ENCODE measurements around the gene ZBTB20.

The ZBTB20 gene

DNA sequence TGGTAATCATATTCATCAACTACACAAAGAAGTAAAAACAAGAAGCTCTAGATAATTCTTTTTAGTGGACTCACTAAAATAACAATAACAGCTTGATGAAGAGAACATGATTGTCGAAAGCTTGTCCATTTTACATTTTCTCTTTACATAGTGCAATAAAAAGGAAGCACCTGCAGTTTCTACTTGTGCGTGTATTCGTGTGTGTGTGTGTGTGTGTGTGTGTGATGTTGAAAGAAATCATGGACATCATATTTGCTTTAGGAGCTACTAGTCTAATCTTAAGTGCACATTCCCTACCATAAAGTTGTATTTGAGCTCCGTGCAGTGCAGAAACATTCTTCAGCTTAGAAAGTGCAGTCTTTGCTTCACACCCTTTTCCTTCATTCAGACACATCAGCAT is 288.8 kb downstream of the ZBTB20 start:
- no peak for DNase-seq (ENCODE audit: low read depth in 1 of 2, low spot score in 1 of 2)
- in situ Hi-C loops (cut with HindIII; ENCODE audit: low pct_unique_long_range_greater_than_20kb, low sequenced_read_pairs), result no loop called here
- TF ChIP-seq JUND (IDR thresholded peaks at IDR 0.05; ENCODE audit: low read depth), result no peak

GRCh38 chr3:114857299-114857701 is 289.8 kb downstream of the ZBTB20 start:
- DNase-seq (ENCODE audit: low read depth in 1 of 2, low spot score in 1 of 2), result no peak
- TF ChIP-seq JUND (IDR thresholded peaks at IDR 0.05; ENCODE audit: low read depth), result no peak
- in situ Hi-C loops (cut with HindIII; ENCODE audit: low pct_unique_long_range_greater_than_20kb, low sequenced_read_pairs), result no loop called here

- TF ChIP-seq JUND (IDR thresholded peaks at IDR 0.05; ENCODE audit: low read depth), result no peak
- in situ Hi-C loops (cut with HindIII; ENCODE audit: low pct_unique_long_range_greater_than_20kb, low sequenced_read_pairs), result no loop called here
- no peak for DNase-seq (ENCODE audit: low read depth in 1 of 2, low spot score in 1 of 2)
Measured at GRCh38 chr3:114856835-114857234, 290.3 kb downstream of the ZBTB20 start.

- TF ChIP-seq JUND (IDR thresholded peaks at IDR 0.05; ENCODE audit: low read depth), result no peak
- no peak for DNase-seq (ENCODE audit: low read depth in 1 of 2, low spot score in 1 of 2)
- in situ Hi-C loops (cut with HindIII; ENCODE audit: low pct_unique_long_range_greater_than_20kb, low sequenced_read_pairs), result no loop called here
Measured at GRCh38 chr3:114855839-114856238, 291.2 kb downstream of the ZBTB20 start.

DNA sequence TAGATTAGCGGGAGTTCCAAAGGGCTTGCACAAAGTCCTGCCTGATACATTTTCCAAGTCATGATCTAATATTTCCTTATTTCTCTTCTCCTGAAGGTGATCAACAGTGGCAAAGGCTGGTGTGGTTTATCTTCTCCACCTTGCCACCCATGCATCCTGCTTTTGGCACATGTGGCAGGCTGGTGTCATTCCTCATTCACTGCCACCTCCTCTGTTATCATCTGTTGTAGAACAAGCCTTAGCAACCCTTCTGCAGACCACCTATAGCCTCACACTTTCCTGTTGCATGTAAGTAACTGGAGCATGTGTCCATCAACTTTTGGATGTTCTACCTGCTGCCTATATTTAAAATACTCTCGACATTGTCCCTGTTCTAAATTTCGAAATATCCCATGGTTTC is 294.1 kb downstream of the ZBTB20 start:
- no peak for DNase-seq (ENCODE audit: low read depth in 1 of 2, low spot score in 1 of 2)
- in situ Hi-C loops (cut with HindIII; ENCODE audit: low pct_unique_long_range_greater_than_20kb, low sequenced_read_pairs), result no loop called here
- no peak for TF ChIP-seq JUND (IDR thresholded peaks at IDR 0.05; ENCODE audit: low read depth)

GRCh38 chr3:114850898-114851297 is 296.2 kb downstream of the ZBTB20 start:
- TF ChIP-seq JUND (IDR thresholded peaks at IDR 0.05; ENCODE audit: low read depth), result no peak
- no peak for DNase-seq (ENCODE audit: low read depth in 1 of 2, low spot score in 1 of 2)
- in situ Hi-C loops (cut with HindIII; ENCODE audit: low pct_unique_long_range_greater_than_20kb, low sequenced_read_pairs), result no loop called here

GRCh38 chr3:114848643-114849350 is 298.3 kb downstream of the ZBTB20 start:
- in situ Hi-C loops (cut with HindIII; ENCODE audit: low pct_unique_long_range_greater_than_20kb, low sequenced_read_pairs), result no loop called here
- no peak for TF ChIP-seq JUND (IDR thresholded peaks at IDR 0.05; ENCODE audit: low read depth)

DNA sequence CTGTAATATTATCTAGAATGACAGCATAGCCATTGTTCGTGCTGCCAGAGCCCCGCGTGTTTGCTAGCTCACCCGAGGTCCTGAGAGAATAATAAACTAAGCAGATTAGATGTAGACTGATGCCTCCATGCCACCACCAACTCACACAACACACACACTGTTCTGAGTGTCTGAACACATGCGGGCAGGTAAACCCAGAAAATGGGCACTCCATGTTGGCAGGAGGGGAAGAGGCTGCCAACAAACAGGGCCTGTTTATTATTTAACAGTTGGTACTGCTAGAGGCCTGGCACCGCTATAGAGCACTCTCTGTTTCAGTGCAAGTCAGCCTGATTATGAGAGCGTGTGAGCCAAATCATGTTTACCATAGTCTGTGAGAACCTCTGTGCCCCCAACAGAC is 299.0 kb downstream of the ZBTB20 start:
- TF ChIP-seq JUND (IDR thresholded peaks at IDR 0.05; ENCODE audit: low read depth), result no peak
- in situ Hi-C loops (cut with HindIII; ENCODE audit: low pct_unique_long_range_greater_than_20kb, low sequenced_read_pairs), result no loop called here
- DNase-seq (ENCODE audit: low read depth in 1 of 2, low spot score in 1 of 2), result no peak

More at GRCh38 chr3:114848643-114849350, 298.3 kb downstream of the ZBTB20 start:
- DNase-seq (ENCODE audit: low read depth in 1 of 2, low spot score in 1 of 2), result no peak

GRCh38 chr3:114847564-114847963 is 299.5 kb downstream of the ZBTB20 start:
- DNase-seq (ENCODE audit: low read depth in 1 of 2, low spot score in 1 of 2), result no peak
- in situ Hi-C loops (cut with HindIII; ENCODE audit: low pct_unique_long_range_greater_than_20kb, low sequenced_read_pairs), result no loop called here
- no peak for TF ChIP-seq JUND (IDR thresholded peaks at IDR 0.05; ENCODE audit: low read depth)

GRCh38 chr3:114846779-114847178 is 300.3 kb downstream of the ZBTB20 start:
- in situ Hi-C loops (cut with HindIII; ENCODE audit: low pct_unique_long_range_greater_than_20kb, low sequenced_read_pairs), result no loop called here

DNA sequence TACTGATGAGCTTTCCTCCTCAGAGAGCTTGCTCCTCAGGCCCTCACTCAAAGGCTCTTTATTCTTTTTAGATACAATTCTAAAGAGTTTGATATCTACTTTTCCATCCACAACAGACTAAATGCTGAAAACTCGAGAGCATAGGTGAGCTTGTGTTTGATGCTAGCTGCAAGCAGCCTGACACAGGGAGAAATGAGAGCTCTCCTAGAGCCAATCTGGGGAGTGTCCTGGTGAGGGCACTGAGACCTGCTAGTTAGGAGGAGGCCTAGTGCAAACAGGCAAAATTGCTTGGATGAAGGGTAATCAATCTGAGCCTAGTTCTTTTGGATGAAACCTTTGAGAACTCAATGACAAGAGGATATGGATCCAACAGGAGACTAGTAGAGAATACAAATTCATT is 300.8 kb downstream of the ZBTB20 start:
- no peak for TF ChIP-seq JUND (IDR thresholded peaks at IDR 0.05; ENCODE audit: low read depth)
- DNase-seq (ENCODE audit: low read depth in 1 of 2, low spot score in 1 of 2), result peak in 1 of 2 experiments; percentile 4
- in situ Hi-C loops (cut with HindIII; ENCODE audit: low pct_unique_long_range_greater_than_20kb, low sequenced_read_pairs), result no loop called here

More at GRCh38 chr3:114846779-114847178, 300.3 kb downstream of the ZBTB20 start:
- DNase-seq (ENCODE audit: low read depth in 1 of 2, low spot score in 1 of 2), result no peak
- TF ChIP-seq JUND (IDR thresholded peaks at IDR 0.05; ENCODE audit: low read depth), result no peak

GRCh38 chr3:114841515-114841914 is 305.6 kb downstream of the ZBTB20 start:
- in situ Hi-C loops (cut with HindIII; ENCODE audit: low pct_unique_long_range_greater_than_20kb, low sequenced_read_pairs), result no loop called here
- TF ChIP-seq JUND (IDR thresholded peaks at IDR 0.05; ENCODE audit: low read depth), result no peak
- DNase-seq (ENCODE audit: low read depth in 1 of 2, low spot score in 1 of 2), result no peak

- no peak for TF ChIP-seq JUND (IDR thresholded peaks at IDR 0.05; ENCODE audit: low read depth)
- no peak for DNase-seq (ENCODE audit: low read depth in 1 of 2, low spot score in 1 of 2)
- in situ Hi-C loops (cut with HindIII; ENCODE audit: low pct_unique_long_range_greater_than_20kb, low sequenced_read_pairs), result no loop called here
Measured at GRCh38 chr3:114839476-114839875, 307.6 kb downstream of the ZBTB20 start.

DNA sequence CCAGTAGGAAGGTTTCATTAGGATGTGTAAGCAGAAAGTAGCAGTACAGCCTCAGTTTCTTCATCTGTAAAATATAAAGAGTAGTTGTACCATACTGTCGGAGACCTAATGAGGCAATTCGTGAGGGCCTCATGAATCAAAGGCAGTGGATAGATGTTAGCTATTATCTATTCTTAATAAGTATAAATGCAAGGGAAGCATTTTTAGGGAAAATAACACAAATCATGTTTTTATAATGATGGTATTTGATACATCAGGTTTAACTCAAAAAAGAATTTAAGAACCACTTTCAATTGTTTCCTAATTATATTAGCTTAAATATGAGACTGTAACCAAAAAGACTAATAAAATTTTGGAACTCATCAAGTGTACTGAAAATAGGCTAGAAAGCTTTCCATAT is 309.1 kb downstream of the ZBTB20 start:
- TF ChIP-seq JUND (IDR thresholded peaks at IDR 0.05; ENCODE audit: low read depth), result no peak
- DNase-seq (ENCODE audit: low read depth in 1 of 2, low spot score in 1 of 2), result no peak
- in situ Hi-C loops (cut with HindIII; ENCODE audit: low pct_unique_long_range_greater_than_20kb, low sequenced_read_pairs), result no loop called here
